ENCODE results near the gene RPS25. TPM values are rescaled to one million over a fixed set of nuclear protein-coding genes. Genes with fewer than 3 reads are reported as not detected.
"Not testable (repeated sequence)": the region's sequence is repeated elsewhere in the genome, so short reads cannot be mapped to it uniquely, and the experiment has no call there.

The RPS25 gene
- polyA plus RNA-seq (2012; ENCODE audit: insufficient read depth, insufficient read length) = 3,780 TPM

- H3K4me3 ChIP-seq (ENCODE audit: low read length) = peak within 1 kb of the TSS; percentile 79
- peak; percentile 97 for DNase-seq (ENCODE audit: low read depth, low spot score)
Observed at GRCh38 chr11:119018074-119018938, at the start of gene RPS25, which contains the start of gene TRAPPC4. Gene RPS25, minus strand, starts transcription at chr11:119018343. Its CDS starts 59 bp downstream, at chr11:119018284. Gene TRAPPC4, plus strand, starts transcription at chr11:119018766. Its CDS starts 30 bp downstream, at chr11:119018796.

DNA sequence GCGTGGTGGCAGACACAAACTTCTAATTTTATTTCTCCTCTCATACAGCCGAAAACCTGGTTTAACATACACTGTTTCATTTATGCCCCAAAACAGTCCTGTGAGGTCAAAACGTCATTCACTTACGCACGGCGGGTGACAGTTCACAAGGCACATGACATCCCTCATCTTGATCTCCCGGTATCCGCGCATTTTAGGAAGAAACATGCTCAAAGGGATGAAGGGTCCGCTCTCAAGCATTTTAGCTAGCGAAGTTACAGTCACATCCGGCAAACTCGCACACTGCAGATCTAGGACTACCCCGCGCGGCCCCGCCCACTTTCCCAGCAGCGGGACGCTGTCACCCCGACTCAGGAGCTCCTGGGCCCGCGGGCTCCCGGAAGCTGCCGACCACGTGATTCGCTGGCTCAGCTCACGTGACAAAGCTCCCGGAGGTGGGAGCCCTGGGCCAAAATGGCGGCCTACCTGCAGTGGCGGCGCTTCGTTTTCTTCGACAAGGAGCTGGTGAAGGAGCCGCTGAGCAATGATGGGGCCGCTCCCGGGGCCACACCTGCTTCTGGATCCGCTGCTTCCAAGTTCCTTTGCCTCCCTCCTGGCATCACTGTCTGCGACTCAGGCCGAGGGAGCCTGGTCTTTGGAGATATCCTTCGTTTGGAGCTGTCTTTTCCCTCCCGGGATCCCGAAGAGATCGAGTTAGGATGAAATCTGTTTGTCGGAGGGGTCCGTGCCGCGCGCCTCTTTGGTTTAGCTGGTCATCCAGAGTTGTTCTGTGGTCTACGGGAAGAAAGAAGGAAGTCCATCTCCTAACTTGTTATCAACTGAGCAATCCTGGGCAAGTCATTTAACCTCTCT is 49.5 kb upstream of the RPS25 start, which contains the start of gene VPS11:
VPS11 (plus strand) TSS at position 448 of the 852 bp plus-strand sequence; CDS start at position 454, 6 bp downstream.
- DNase-seq (ENCODE audit: low read depth, low spot score) = peak; percentile 97
- H3K4me3 ChIP-seq (ENCODE audit: low read length) = peak within 1 kb of the TSS; percentile 79

DNA sequence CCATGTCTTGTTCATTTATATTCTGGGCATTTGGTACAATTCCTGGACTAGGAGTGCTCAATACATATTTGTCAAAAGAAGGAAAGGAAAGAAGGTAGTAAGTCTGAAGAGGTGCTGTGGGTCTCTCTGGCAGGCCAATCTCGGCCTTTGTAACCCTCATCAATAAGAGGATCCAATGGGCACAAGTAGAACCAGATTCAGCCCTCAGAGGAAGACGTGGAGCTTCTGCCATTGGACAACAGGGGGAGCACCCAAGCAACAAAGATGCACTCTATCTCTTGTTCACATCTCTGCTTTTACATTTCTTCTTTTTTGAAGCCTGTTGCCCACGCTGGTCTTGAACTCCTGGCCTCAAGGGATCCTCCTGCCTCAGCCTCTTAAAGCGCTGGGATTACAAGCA is 47.2 kb upstream of the RPS25 start:
- no peak overlapping the region for H3K4me3 ChIP-seq (ENCODE audit: low read length)
- peak; percentile 57 for DNase-seq (ENCODE audit: low read depth, low spot score)

DNA sequence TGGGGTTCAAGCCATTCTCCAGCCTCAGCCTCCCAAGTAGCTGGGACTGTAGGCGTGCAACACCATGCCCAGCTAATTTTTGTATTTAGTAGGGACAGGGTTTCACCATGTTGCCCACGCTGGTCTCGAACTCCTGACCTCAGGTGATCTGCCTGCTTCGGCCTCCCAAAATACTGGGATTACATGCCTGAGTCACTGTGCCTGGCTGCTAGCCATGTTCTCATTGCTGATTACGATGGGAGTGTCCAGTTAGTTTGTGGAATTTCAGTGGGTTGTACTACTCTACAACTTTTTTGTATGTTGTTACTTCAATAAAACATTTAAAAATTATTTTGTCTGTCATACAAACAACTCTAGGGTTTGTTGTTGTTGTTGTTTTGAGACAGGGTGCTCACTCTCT is 44.6 kb upstream of the RPS25 start:
- no peak overlapping the region for H3K4me3 ChIP-seq (ENCODE audit: low read length)
- DNase-seq (ENCODE audit: low read depth, low spot score) = no peak

DNA sequence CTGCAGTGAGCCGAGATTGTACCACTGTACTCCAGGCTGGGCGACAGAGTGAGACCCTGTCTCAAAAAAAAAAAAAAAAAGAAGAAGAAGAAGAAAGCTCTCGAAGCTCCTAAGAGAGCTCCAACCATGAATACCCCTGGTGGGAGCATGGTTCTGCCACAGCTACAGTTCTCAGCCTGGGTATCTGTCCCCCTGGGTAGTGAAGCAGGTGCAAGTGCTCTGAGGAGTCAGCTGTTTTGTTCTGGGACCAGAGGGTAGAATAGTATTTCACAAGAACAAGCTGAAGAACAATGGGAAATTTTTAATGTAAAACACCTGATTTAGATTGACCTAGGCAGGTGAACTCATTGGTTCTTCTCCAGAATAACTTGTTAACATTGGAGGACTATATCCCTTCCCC is 43.1 kb upstream of the RPS25 start:
- no peak for DNase-seq (ENCODE audit: low read depth, low spot score)
- no peak overlapping the region for H3K4me3 ChIP-seq (ENCODE audit: low read length)

DNA sequence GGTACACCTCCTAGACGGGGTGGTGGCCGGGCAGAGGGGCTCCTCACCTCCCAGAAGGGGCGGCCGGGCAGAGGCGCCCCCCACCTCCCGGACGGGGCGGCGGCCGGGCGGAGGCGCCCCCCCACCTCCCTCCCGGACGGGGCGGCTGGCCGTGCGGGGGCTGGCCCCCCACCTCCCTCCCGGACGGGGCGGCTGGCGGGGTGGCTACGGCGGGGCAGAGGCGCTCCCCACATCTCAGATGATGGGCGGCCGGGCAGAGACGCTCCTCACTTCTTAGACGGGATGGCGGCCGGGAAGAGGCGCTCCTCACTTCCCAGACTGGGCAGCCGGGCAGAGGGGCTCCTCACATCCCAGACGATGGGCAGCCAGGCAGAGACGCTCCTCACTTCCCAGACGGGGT is 41.0 kb upstream of the RPS25 start:
- H3K4me3 ChIP-seq (ENCODE audit: low read length); DNase-seq (ENCODE audit: low read depth, low spot score): not testable (repeated sequence)

GRCh38 chr11:119057000-119057769 is 39.0 kb upstream of the RPS25 start, which contains the start of gene HYOU1:
Gene HYOU1, minus strand, starts transcription at chr11:119057205. Its CDS starts 1,045 bp downstream, at chr11:119056160.
- DNase-seq (ENCODE audit: low read depth, low spot score) = peak; percentile 93
- H3K4me3 ChIP-seq (ENCODE audit: low read length) = peak within 1 kb of the TSS; percentile 91

DNA sequence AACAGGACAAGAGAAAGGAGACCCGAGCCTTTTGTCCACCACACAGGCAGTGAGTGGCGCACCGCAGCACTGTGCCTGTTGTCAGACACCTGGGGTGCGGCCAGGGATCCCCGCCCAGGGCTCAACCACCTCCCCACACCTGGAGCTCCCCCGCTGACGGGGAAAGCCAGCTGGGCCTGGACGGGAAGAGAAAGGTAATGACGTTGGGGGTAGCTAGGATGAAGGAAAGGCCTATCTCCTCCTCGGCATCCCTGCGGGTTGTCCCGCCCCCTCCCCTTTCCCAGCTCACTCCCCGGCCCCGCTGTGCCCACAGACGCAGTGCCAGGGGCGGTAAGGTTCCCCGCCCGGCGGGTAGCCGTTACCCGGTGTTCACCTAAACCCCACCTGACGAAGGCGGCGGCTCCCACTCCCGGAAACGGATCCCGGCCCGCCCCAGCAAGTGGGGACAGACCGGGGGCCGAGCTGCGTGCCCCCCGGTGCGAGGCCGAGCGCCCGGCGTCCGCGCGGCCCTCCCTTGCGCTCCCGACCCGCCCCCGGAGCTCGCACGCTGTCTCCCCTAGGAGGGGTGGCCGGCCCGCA is 38.4 kb upstream of the RPS25 start:
- DNase-seq (ENCODE audit: low read depth, low spot score) = peak; percentile 15
- peak overlapping the region; percentile 87 for H3K4me3 ChIP-seq (ENCODE audit: low read length)

GRCh38 chr11:119055901-119056300 is 37.8 kb upstream of the RPS25 start:
- DNase-seq (ENCODE audit: low read depth, low spot score) = peak; percentile 37
- peak overlapping the region; percentile 87 for H3K4me3 ChIP-seq (ENCODE audit: low read length)

GRCh38 chr11:119054418-119054817 is 36.3 kb upstream of the RPS25 start:
- no peak overlapping the region for H3K4me3 ChIP-seq (ENCODE audit: low read length)
- DNase-seq (ENCODE audit: low read depth, low spot score) = no peak

GRCh38 chr11:119052163-119052814 is 34.1 kb upstream of the RPS25 start:
- H3K4me3 ChIP-seq (ENCODE audit: low read length) = no peak overlapping the region
- DNase-seq (ENCODE audit: low read depth, low spot score) = no peak

DNA sequence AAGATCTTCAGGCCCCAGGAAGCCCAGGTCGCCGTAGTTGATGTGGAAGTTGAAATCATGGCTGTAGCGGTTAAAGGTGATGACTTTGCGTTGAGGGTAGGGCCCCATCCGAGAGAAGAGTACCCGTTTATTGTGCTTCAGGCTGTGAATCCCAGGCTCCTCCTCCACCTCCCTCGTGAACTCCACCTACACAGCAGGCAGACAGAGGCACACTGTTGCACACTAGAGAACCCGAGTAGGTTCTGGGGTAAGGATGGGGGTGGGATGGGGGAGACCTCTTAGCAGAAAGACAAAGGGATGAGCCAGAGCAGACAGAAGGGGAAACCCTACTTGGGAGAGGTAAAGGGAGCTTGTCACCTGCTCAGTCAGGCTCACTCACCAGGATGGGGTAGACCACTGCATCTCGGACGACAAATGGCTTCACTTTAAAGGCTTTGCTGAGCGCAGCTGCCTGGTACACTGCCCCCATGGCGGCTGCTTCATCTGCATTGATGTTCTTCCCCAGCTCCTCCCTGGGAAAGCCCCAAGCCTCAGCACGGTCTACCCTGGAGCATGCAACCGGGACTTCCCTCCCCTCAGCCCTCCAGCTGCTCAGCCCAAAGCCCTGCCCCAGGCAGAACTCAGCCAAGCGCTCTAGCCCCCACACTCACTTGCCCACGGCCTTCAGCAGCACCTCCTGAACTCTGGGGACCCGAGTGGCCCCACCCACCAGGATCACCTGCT is 33.5 kb upstream of the RPS25 start:
- no peak overlapping the region for H3K4me3 ChIP-seq (ENCODE audit: low read length)
- DNase-seq (ENCODE audit: low read depth, low spot score) = no peak

GRCh38 chr11:119049081-119049480 is 30.9 kb upstream of the RPS25 start:
- DNase-seq (ENCODE audit: low read depth, low spot score) = no peak
- H3K4me3 ChIP-seq (ENCODE audit: low read length) = no peak overlapping the region

GRCh38 chr11:119048644-119049043 is 30.5 kb upstream of the RPS25 start:
- no peak overlapping the region for H3K4me3 ChIP-seq (ENCODE audit: low read length)
- DNase-seq (ENCODE audit: low read depth, low spot score) = peak; percentile 15

DNA sequence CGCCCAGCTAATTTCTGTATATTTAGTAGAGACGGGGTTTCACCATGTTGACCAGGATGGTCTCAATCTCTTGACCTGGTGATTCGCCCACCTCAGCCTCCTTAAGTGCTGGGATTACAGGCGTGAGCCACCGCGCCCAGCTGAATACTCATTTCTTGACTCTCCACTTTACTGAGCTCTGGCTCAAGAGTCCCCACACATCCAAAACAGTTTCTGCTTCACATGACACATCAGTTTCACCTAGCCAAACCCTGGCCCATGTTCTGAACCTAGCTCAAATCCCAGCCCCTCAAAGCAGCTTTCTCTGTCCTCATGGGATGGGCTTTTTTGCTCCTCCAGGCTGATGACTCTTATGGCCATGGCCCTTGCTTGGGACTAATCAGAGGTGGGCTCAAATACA is 29.1 kb upstream of the RPS25 start:
- DNase-seq (ENCODE audit: low read depth, low spot score) = no peak
- H3K4me3 ChIP-seq (ENCODE audit: low read length) = no peak overlapping the region

GRCh38 chr11:119046489-119046888 is 28.3 kb upstream of the RPS25 start:
- no peak overlapping the region for H3K4me3 ChIP-seq (ENCODE audit: low read length)
- DNase-seq (ENCODE audit: low read depth, low spot score) = no peak

DNA sequence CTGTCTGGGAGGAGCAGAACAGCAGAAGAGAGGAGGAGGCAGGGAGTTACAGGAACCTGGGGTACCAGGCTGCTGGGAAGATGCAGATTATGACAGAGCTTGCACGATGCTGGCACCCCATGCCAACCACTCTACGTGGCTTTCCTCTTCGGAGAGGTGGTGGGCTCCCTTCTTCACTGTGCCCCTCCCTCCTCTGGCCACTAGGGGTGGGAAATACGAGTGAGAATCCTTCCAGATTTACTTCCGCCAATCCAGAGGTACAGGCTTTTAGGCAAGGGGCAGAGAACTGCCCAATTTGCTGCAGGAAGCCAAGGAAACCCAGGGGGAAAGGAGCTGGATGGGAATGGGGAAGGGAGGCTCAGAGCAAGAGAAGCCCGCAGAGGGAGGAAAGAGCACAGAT is 26.6 kb upstream of the RPS25 start:
- no peak for DNase-seq (ENCODE audit: low read depth, low spot score)
- no peak overlapping the region for H3K4me3 ChIP-seq (ENCODE audit: low read length)

All from Jurkat, Clone E6-1 (cell line).